Activated CD4-positive, alpha-beta memory T cell treated with anti-CD3 and anti-CD28 coated beads for 36 hours (primary cell): ENCODE data around the gene FOXD2. TPM values are rescaled to one million over a fixed set of nuclear protein-coding genes. Genes with fewer than 3 reads are reported as not detected.
A peak's percentile ranks its signal among the peaks of the same experiment; 100 is the strongest.

Source experiments
- CTCF ChIA-PET: fragments of 350-600 bp; sonication (Branson Sonifier 250); formaldehyde crosslinking; loops from one replicate; lab custom pipeline; 2021; ENCODE audit warnings: antibody characterized with exemption, inconsistent platforms; lab: Charles Lee
- POLR2A ChIA-PET: fragments of 350-600 bp; sonication (Branson Sonifier 250); formaldehyde crosslinking; loops from one replicate; lab custom pipeline; 2021; ENCODE audit warnings: antibody characterized with exemption; lab: Charles Lee
- DNase-seq: peaks from one replicate; pipeline ENCODE4 v3.0.0-alpha.2; 2020
- H3K27ac Mint-ChIP-seq: one replicate; pipeline ENCODE4 v1.8.0; 2021; ENCODE audit warnings: mixed read lengths
- H3K27me3 Mint-ChIP-seq: one replicate; pipeline ENCODE4 v1.8.0; 2021; ENCODE audit warnings: mixed read lengths
- H3K36me3 Mint-ChIP-seq: one replicate; pipeline ENCODE4 v1.8.0; 2021; ENCODE audit warnings: mixed read lengths
- H3K4me1 Mint-ChIP-seq: one replicate; pipeline ENCODE4 v1.8.0; 2021; ENCODE audit warnings: low read depth, mixed read lengths
- H3K4me3 Mint-ChIP-seq: one replicate; pipeline ENCODE4 v1.8.0; 2021; ENCODE audit warnings: mild to moderate bottlenecking, mixed read lengths
- H3K9me3 Mint-ChIP-seq: one replicate; pipeline ENCODE4 v1.8.0; 2021; ENCODE audit warnings: mixed read lengths
- intact Hi-C: fragments of 100-400 bp; cut with micrococcal nuclease; formaldehyde crosslinking; loops from one replicate; pipeline ENCODE4 v1.15.1; 2023
- total RNA-seq, 2 experiments: library from RNA; stranded (reverse); gene quantifications; one replicate each; pipeline ENCODE4 v1.2.3, GENCODE V29; 2021

Gene FOXD2
- total RNA-seq, 2 experiments from 2014 or later, result 0.10 to 0.26 TPM

- Mint-ChIP-seq H3K4me3 (no peak overlapping the region), H3K27me3 (peaks cover 17% of the 10 kb centered on the region), H3K27ac (no peak overlapping the region), H3K4me1 (peaks cover 24% of the 10 kb centered on the region), H3K9me3 (no peaks in the 10 kb centered on the region), H3K36me3 (no peaks in the 10 kb centered on the region)
- no peak for DNase-seq
- intact Hi-C loops, result no loop called here
- ChIA-PET POLR2A (no interaction called here), CTCF (interaction anchor here (0.7 to 2.8 kb wide), 5 partner anchors 9 to 285 kb away, joined by 3 to 15 read pairs (median 7); no protein-coding TSS in a partner anchor)
Measured at GRCh38 chr1:47441450-47442106, 3.7 kb downstream of the FOXD2 start.

- H3K4me3 Mint-ChIP-seq, result no peak overlapping the region
- no peaks in the 10 kb centered on the region for H3K36me3 Mint-ChIP-seq
- CTCF ChIA-PET, result interaction anchor here (1.6 to 2.8 kb wide), 3 partner anchors 10 to 284 kb away, joined by 7 to 15 read pairs (median 11); no protein-coding TSS in a partner anchor
- peaks cover 23% of the 10 kb centered on the region for H3K4me1 Mint-ChIP-seq
- no peaks in the 10 kb centered on the region for H3K9me3 Mint-ChIP-seq
- H3K27ac Mint-ChIP-seq, result no peak overlapping the region
- POLR2A ChIA-PET, result no interaction called here
- intact Hi-C loops, result no loop called here
- peaks cover 23% of the 10 kb centered on the region for H3K27me3 Mint-ChIP-seq
- DNase-seq, result no peak
Measured at GRCh38 chr1:47442202-47442601, 4.4 kb downstream of the FOXD2 start.

GRCh38 chr1:47442842-47443529 lies 5.1 kb downstream of the FOXD2 start:
- Mint-ChIP-seq H3K27me3 (peaks cover 29% of the 10 kb centered on the region), H3K4me1 (peaks cover 23% of the 10 kb centered on the region), H3K4me3 (no peak overlapping the region), H3K27ac (no peak overlapping the region), H3K36me3 (no peaks in the 10 kb centered on the region), H3K9me3 (no peaks in the 10 kb centered on the region)
- CTCF ChIA-PET, result interaction anchor here (2.8 kb wide), 1 partner anchor 11 kb away, joined by 15 read pairs; no protein-coding TSS in a partner anchor
- intact Hi-C loops, result no loop called here
- no peak for DNase-seq
- POLR2A ChIA-PET, result no interaction called here

DNA sequence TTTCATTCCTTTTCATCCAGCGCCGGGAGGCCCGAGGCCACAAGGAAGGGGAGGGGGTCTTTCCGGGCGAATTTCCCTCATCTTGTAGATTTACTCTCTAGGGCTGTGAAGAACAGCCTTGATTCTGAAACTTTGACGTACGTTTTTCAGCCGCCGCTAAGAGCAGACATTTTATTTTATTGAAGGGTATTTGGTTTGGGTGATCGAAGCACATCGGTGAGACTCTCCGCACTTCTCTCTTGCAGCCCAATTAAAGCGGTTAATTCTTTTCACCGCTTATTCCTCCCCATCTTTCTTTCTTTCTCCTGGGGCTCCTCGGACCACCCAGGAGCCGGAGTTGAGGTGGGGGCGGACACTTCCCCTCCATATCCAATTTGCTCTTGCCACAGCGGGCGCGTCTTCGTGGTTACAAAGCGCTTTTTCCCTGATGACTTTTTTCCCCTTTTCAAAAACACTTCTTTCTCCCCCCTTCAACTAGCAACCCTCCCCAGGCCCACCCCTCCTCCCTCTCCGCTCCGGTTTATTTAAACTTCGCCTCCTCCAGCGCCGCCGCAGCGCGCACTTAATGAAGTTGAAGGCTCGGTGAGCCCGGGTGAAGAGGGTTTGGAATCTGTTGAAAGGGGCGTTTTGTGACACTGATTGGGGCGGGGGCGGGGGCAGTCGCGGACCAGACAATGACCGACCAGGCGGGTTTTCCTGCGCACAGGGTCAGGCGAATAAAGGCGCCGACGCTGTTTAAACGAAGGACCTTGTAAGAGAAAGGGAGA lies 5.9 kb downstream of the FOXD2 start:
- CTCF ChIA-PET, result interaction anchor here (0.6 kb wide), 1 partner anchor 267 kb away, joined by 3 read pairs; no protein-coding TSS in a partner anchor

DNA sequence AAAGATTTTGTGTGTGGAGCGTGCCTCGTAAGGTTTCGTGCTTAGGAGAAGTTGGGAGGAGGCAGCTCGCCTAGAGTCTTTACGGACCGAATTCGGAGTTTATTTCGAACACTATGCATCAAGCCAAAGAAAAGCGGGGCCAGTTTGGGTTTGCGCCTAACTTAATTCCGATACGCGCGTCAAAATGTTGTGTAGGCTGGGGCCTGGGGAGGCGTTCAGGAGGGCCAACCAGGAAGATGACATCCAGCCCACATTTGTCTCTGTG lies 6.4 kb downstream of the FOXD2 start:
- H3K27me3 Mint-ChIP-seq, result peaks cover 40% of the 10 kb centered on the region
- no peaks in the 10 kb centered on the region for H3K36me3 Mint-ChIP-seq
- peaks cover 23% of the 10 kb centered on the region for H3K4me1 Mint-ChIP-seq
- ChIA-PET POLR2A (no interaction called here), CTCF (interaction anchor here (0.6 to 0.9 kb wide), 3 partner anchors 8 to 266 kb away, joined by 3 to 6 read pairs (median 4); no protein-coding TSS in a partner anchor)
- no peaks in the 10 kb centered on the region for H3K9me3 Mint-ChIP-seq
- DNase-seq, result no peak
- H3K4me3 Mint-ChIP-seq, result peak overlapping the region; percentile 54
- intact Hi-C loops, result no loop called here
- peak overlapping the region; percentile 42 for H3K27ac Mint-ChIP-seq

More for the DNA sequence above, 5.9 kb downstream of the FOXD2 start:
- H3K27me3 Mint-ChIP-seq, result peaks cover 35% of the 10 kb centered on the region
- POLR2A ChIA-PET, result no interaction called here
- peak overlapping the region; percentile 7 for H3K27ac Mint-ChIP-seq
- peaks cover 23% of the 10 kb centered on the region for H3K4me1 Mint-ChIP-seq
- H3K36me3 Mint-ChIP-seq, result no peaks in the 10 kb centered on the region
- intact Hi-C loops, result no loop called here
- H3K9me3 Mint-ChIP-seq, result no peaks in the 10 kb centered on the region
- peak overlapping the region; percentile 54 for H3K4me3 Mint-ChIP-seq
- DNase-seq, result no peak

- Mint-ChIP-seq H3K4me1 (peaks cover 23% of the 10 kb centered on the region), H3K36me3 (no peaks in the 10 kb centered on the region), H3K9me3 (no peaks in the 10 kb centered on the region), H3K27me3 (peaks cover 46% of the 10 kb centered on the region), H3K27ac (peak overlapping the region; percentile 42), H3K4me3 (peak overlapping the region; percentile 54)
- peak; percentile 57 for DNase-seq
- CTCF ChIA-PET, result interaction anchor here (0.6 to 0.9 kb wide), 4 partner anchors 8 to 270 kb away, joined by 3 to 6 read pairs (median 4); no protein-coding TSS in a partner anchor
- intact Hi-C loops, result no loop called here
- POLR2A ChIA-PET, result no interaction called here
Measured at GRCh38 chr1:47444562-47445465, 7.0 kb downstream of the FOXD2 start.

GRCh38 chr1:47445823-47446550 lies 8.1 kb downstream of the FOXD2 start:
- ChIA-PET POLR2A (no interaction called here), CTCF (interaction anchor here (0.9 to 1.8 kb wide), 2 partner anchors 9 to 14 kb away, joined by 3 to 17 read pairs; partner anchors contain the start of gene FOXD2)
- intact Hi-C loops, result no loop called here
- Mint-ChIP-seq H3K27ac (no peak overlapping the region), H3K27me3 (peaks cover 53% of the 10 kb centered on the region), H3K36me3 (no peaks in the 10 kb centered on the region), H3K9me3 (no peaks in the 10 kb centered on the region), H3K4me3 (no peak overlapping the region), H3K4me1 (peaks cover 23% of the 10 kb centered on the region)
- DNase-seq, result no peak

GRCh38 chr1:47448462-47449222 lies 10.8 kb downstream of the FOXD2 start:
- H3K27me3 Mint-ChIP-seq, result peaks cover 74% of the 10 kb centered on the region
- intact Hi-C loops, result no loop called here
- CTCF ChIA-PET, result interaction anchor here (0.6 to 4.4 kb wide), 5 partner anchors 13 to 278 kb away, joined by 3 to 59 read pairs (median 6); partner anchors contain the start of gene FOXD2
- H3K27ac Mint-ChIP-seq, result no peak overlapping the region
- H3K36me3 Mint-ChIP-seq, result no peaks in the 10 kb centered on the region
- POLR2A ChIA-PET, result interaction anchor here (1.1 kb wide), 1 partner anchor 11 kb away, joined by 3 read pairs; the partner anchor contains the start of gene FOXD2
- H3K9me3 Mint-ChIP-seq, result no peaks in the 10 kb centered on the region
- H3K4me3 Mint-ChIP-seq, result no peak overlapping the region
- H3K4me1 Mint-ChIP-seq, result peaks cover 21% of the 10 kb centered on the region
- DNase-seq, result no peak

GRCh38 chr1:47449822-47450552 lies 12.1 kb downstream of the FOXD2 start:
- H3K27me3 Mint-ChIP-seq, result peaks cover 74% of the 10 kb centered on the region
- CTCF ChIA-PET, result interaction anchor here (0.6 to 4.4 kb wide), 8 partner anchors 11 to 276 kb away, joined by 3 to 59 read pairs (median 3); partner anchors contain the start of gene FOXD2

More at GRCh38 chr1:47449822-47450552, 12.1 kb downstream of the FOXD2 start:
- no peak overlapping the region for H3K27ac Mint-ChIP-seq
- H3K9me3 Mint-ChIP-seq, result no peaks in the 10 kb centered on the region
- H3K4me3 Mint-ChIP-seq, result no peak overlapping the region
- intact Hi-C loops, result no loop called here
- peak; percentile 46 for DNase-seq
- POLR2A ChIA-PET, result interaction anchor here (1.1 kb wide), 1 partner anchor 12 kb away, joined by 3 read pairs; the partner anchor contains the start of gene FOXD2
- peaks cover 9% of the 10 kb centered on the region for H3K4me1 Mint-ChIP-seq
- no peaks in the 10 kb centered on the region for H3K36me3 Mint-ChIP-seq
